Small intestine (tissue), 7 donors: ENCODE measurements around the gene TAMALIN. TPM values are rescaled to one million over a fixed set of nuclear protein-coding genes. Genes with fewer than 3 reads are reported as not detected.

Source experiments
- DNase-seq, 2 donors: peaks; one replicate each; pipeline versions ENCODE4 v3.0.0 to v3.0.0-alpha.2; 2013
- FAIRE-seq: peaks from 2 replicates; lab custom pipeline; 2012; peaks lifted over from hg19 to GRCh38; lab: Jason Lieb, UNC
- H3K27ac ChIP-seq, 3 donors: one replicate each; pipeline ENCODE4 v1.5.1; 2013; ENCODE audit warnings: low read length in 2 of 3, mild to moderate bottlenecking in 2 of 3, control low read depth in 1 of 3, inconsistent platforms in 1 of 3, low read depth in 1 of 3, moderate library complexity in 1 of 3
- H3K27me3 ChIP-seq, 3 donors: one replicate each; pipeline ENCODE4 v1.6.1; 2013; ENCODE audit warnings: low read length in 3 of 3, inconsistent platforms in 1 of 3; ENCODE audit not compliant: control insufficient read depth in 3 of 3, insufficient read depth in 3 of 3
- H3K36me3 ChIP-seq, 3 donors: one replicate each; pipeline ENCODE4 v1.6.1; 2013; ENCODE audit warnings: low read length in 3 of 3, inconsistent platforms in 1 of 3, low read depth in 1 of 3, mild to moderate bottlenecking in 1 of 3, moderate library complexity in 1 of 3; ENCODE audit not compliant: control insufficient read depth in 3 of 3, insufficient read depth in 2 of 3
- H3K4me1 ChIP-seq, 3 donors: one replicate each; pipeline ENCODE4 v1.6.1; 2013; ENCODE audit warnings: low read length in 2 of 3, inconsistent platforms in 1 of 3, low read depth in 1 of 3, mild to moderate bottlenecking in 1 of 3, moderate library complexity in 1 of 3; ENCODE audit not compliant: control insufficient read depth in 3 of 3, insufficient read depth in 2 of 3
- H3K4me3 ChIP-seq, 3 donors: one replicate each; pipeline ENCODE4 v1.5.1; 2013; ENCODE audit warnings: low read length in 3 of 3, control low read depth in 1 of 3, inconsistent platforms in 1 of 3, low read depth in 1 of 3, mild to moderate bottlenecking in 1 of 3, moderate library complexity in 1 of 3
- H3K9me3 ChIP-seq, 2 donors: one replicate each; pipeline ENCODE4 v1.6.1; 2013; ENCODE audit warnings: low read depth in 1 of 2, low read length in 1 of 2; ENCODE audit not compliant: control insufficient read depth in 2 of 2, insufficient read depth in 1 of 2
- WGBS, 3 donors: extraction: QIAGEN DNeasy Blood & Tissue Kit; methylation state at CpG; one replicate each; pipeline ENCODE4 v1.1.7; 2013; 5-methylcytosine and 5-hydroxymethylcytosine counted together
- polyA plus RNA-seq, 4 donors: library from polyadenylated mRNA; stranded (reverse) in 3 of 4; unstranded in 1 of 4; fragments of 200-250 nt in 3 of 4; fragments of 120-200 nt in 1 of 4; gene quantifications; one replicate each; pipeline versions ENCODE4 v1.2.1 to v1.2.3, GENCODE V29; 2013
- donor health status: healthy with polysubstance abuse.
- donor health status: control.
- donor health status: control.
- donor health status: Bipolar disorder and iron deficiency.
- donor health status: healthy.

The TAMALIN gene
- polyA plus RNA-seq, 4 donors: 3.8 to 32.5 (median 10.1) TPM

DNA sequence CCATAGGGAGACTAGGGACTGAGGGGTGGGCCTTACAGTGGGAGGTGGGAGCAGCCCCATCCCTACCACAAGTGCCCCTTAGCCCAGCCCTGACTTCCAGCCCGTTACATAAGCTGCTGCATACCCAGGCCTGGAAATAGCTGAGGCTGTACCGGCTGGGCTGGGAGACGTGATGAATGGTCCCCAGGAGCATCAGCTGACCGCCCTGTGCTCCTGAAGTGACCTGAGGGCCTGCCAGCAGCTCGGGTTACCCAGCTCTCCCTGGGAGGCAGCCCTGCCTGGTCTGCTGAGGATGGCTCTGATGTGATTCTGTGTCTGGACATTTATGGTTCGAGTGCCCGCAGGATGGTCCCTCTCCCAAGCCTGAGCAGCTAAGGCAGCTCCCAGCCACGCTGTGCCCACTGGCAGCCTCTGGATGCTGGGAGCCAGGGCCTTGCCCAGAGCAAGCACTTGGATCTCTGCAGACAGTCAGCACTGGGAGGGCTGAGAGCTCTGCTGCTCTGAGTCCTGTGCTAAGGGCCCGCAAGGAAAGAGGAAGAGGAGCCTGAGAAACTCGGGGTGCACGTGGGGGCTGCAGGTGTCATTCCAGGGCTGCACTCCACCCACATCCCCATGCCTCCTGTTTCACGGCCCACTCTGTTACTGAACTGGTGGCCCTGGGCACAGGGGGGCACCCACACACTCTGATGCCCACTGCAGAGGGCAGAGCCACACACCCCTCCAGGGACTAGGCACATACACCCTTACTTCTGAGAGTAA lies 20.5 kb downstream of the TAMALIN start:
- no peak overlapping the region for H3K4me3 ChIP-seq
- no peaks in the 10 kb centered on the region for H3K36me3 ChIP-seq
- peaks cover 0 to 22% (median 1%) of the 10 kb centered on the region in 3 donors for H3K4me1 ChIP-seq
- peaks cover 0 to 12% (median 0%) of the 10 kb centered on the region in 3 donors for H3K27me3 ChIP-seq
- no peaks in the 10 kb centered on the region for H3K9me3 ChIP-seq
- 82 to 89% (median 86%) methylated on average over 11 to 12 of the region's 12 CpGs for WGBS, 3 donors
- FAIRE-seq (no peak), DNase-seq (no peak)
- H3K27ac ChIP-seq: no peak overlapping the region

DNA sequence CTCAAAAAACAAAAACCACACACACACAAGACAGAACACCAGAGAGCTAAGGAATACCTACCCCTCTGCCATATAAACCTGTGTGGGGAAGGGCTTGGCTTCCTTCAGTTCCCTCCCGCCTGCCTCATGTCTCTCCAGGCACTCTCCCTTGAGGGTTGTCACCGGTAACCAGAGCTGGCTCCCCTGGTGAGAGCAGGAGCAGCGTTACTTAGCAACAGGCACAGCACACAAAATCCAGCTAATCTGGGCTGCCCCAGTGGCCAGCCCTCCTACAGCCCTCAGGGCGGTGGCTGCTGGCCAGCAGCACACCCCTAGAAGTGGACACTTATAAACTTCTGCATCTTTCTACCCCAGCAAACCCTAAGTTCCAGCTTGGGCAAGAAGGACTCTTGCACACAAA lies 22.9 kb downstream of the TAMALIN start:
- Histone ChIP-seq H3K36me3 (no peaks in the 10 kb centered on the region), H3K4me1 (peaks cover 3 to 31% (median 5%) of the 10 kb centered on the region in 3 donors), H3K4me3 (no peak overlapping the region), H3K9me3 (no peaks in the 10 kb centered on the region), H3K27me3 (peaks cover 0 to 17% (median 0%) of the 10 kb centered on the region in 3 donors), H3K27ac (no peak overlapping the region)
- FAIRE-seq (no peak), DNase-seq (no peak)
- WGBS, 3 donors: 58 to 80% (median 61%) methylated on average over 4 of the region's 4 CpGs

DNA sequence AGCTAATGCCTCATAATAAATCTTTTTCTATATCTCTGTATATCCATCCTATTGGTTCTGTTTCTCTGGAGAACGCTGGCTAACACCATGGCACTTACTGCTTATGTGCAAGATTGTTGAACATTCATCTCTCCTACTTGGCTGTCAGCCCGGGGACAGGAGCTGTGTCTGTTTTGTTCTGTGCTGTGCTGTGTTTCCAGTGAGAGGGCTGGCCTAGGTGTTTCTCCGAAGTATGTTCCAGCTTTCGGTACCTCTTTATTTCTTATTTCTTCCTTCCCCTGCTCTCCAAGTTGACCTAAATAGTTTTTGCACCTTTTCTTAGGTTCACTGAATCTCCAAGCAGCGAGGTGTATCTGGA lies 25.7 kb downstream of the TAMALIN start:
- Histone ChIP-seq H3K9me3 (no peaks in the 10 kb centered on the region), H3K4me1 (peaks cover 3 to 24% (median 7%) of the 10 kb centered on the region in 3 donors), H3K36me3 (no peaks in the 10 kb centered on the region), H3K27me3 (peaks cover 0 to 35% (median 0%) of the 10 kb centered on the region in 3 donors), H3K4me3 (peak overlapping the region in 1 of 3 donors; percentile 5), H3K27ac (peak overlapping the region in 2 of 3 donors; percentile 69 to 83)
- DNase-seq: peak in 1 of 2 donors; percentile 69
- no peak for FAIRE-seq
- 6 to 7% (median 6%) methylated on average over 5 of the region's 5 CpGs for WGBS, 3 donors

DNA sequence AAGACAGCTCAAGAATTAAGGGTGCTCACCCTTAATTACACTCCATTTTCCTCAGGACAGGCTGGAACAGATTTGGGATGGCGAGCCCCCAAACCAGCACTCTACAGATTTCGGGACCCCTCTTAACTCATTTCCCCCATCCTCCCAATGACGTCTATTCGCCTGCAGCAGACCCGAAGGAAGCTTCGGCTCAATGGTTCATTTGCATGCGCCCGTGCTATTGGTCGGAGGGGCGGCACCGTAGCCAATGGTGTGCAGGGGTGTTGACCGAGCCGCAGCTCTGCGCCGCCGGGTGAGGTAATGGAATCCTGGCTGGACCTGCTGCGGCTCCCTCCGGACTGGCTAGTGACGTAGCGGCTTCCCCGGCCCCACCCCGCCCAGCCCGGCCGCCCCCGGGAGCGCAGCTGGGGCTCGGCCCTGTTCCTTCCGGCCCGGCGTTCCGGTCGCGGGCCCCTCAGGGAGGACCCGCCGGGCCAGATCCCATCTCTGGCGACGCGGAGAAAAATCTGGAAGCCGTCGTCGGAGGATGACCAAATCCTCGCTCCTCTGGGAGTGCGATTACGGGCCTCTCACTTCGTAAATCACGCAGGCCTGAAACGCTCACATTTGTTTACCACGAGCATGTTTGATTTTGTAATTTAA lies 26.2 kb downstream of the TAMALIN start:
- WGBS, 3 donors: 0 to 1% (median 0%) methylated on average over 36 to 48 of the region's 48 CpGs
- no peaks in the 10 kb centered on the region for H3K9me3 ChIP-seq
- FAIRE-seq (no peak), DNase-seq (peak; percentile 98)
- peak overlapping the region; percentile 12 to 94 (median 79) for H3K27ac ChIP-seq
- H3K4me1 ChIP-seq: peaks cover 3 to 28% (median 7%) of the 10 kb centered on the region in 3 donors
- no peaks in the 10 kb centered on the region for H3K36me3 ChIP-seq
- H3K27me3 ChIP-seq: peaks cover 0 to 39% (median 0%) of the 10 kb centered on the region in 3 donors
- H3K4me3 ChIP-seq: peak overlapping the region in 2 of 3 donors; percentile 23 to 43

GRCh38 chr12:52033446-52034140 lies 26.8 kb downstream of the TAMALIN start:
- 49 to 63% (median 60%) methylated on average over 13 of the region's 13 CpGs for WGBS, 3 donors
- Histone ChIP-seq H3K27ac (peak overlapping the region; percentile 12 to 94 (median 79)), H3K4me1 (peaks cover 3 to 28% (median 7%) of the 10 kb centered on the region in 3 donors), H3K4me3 (peak overlapping the region in 2 of 3 donors; percentile 23 to 43), H3K9me3 (no peaks in the 10 kb centered on the region), H3K36me3 (no peaks in the 10 kb centered on the region), H3K27me3 (peaks cover 0 to 39% (median 0%) of the 10 kb centered on the region in 3 donors)
- FAIRE-seq: no peak
- no peak for DNase-seq

GRCh38 chr12:52035190-52035589 lies 28.4 kb downstream of the TAMALIN start:
- DNase-seq (no peak), FAIRE-seq (no peak)
- peak overlapping the region in 1 of 3 donors; percentile 25 for H3K27ac ChIP-seq
- WGBS, 3 donors: 95 to 98% (median 96%) methylated on average over 4 of the region's 4 CpGs
- peaks cover 0 to 35% (median 0%) of the 10 kb centered on the region in 3 donors for H3K27me3 ChIP-seq
- H3K4me3 ChIP-seq: no peak overlapping the region
- no peaks in the 10 kb centered on the region for H3K9me3 ChIP-seq
- H3K36me3 ChIP-seq: no peaks in the 10 kb centered on the region
- peaks cover 3 to 32% (median 8%) of the 10 kb centered on the region in 3 donors for H3K4me1 ChIP-seq

- no peak for DNase-seq
- peaks cover 3 to 34% (median 13%) of the 10 kb centered on the region in 3 donors for H3K4me1 ChIP-seq
- WGBS, 3 donors: 76 to 81% (median 78%) methylated on average over 2 of the region's 2 CpGs
- no peak for FAIRE-seq
- H3K4me3 ChIP-seq: no peak overlapping the region
- peak overlapping the region in 1 of 3 donors; percentile 84 for H3K27ac ChIP-seq
- peaks cover 0 to 35% (median 0%) of the 10 kb centered on the region in 3 donors for H3K27me3 ChIP-seq
- no peaks in the 10 kb centered on the region for H3K36me3 ChIP-seq
- H3K9me3 ChIP-seq: no peaks in the 10 kb centered on the region
Observed at GRCh38 chr12:52035926-52036325, 29.2 kb downstream of the TAMALIN start.

- WGBS, 3 donors: 3 to 7% (median 4%) methylated on average over 46 to 53 of the region's 53 CpGs
- Histone ChIP-seq H3K4me3 (peak overlapping the region; percentile 41 to 65 (median 56)), H3K27me3 (peaks cover 0 to 35% (median 0%) of the 10 kb centered on the region in 3 donors), H3K36me3 (no peaks in the 10 kb centered on the region), H3K4me1 (peaks cover 3 to 38% (median 13%) of the 10 kb centered on the region in 3 donors), H3K9me3 (no peaks in the 10 kb centered on the region), H3K27ac (peak overlapping the region; percentile 15 to 84 (median 68))
- FAIRE-seq: no peak
- DNase-seq: peak; percentile 79 to 93
Observed at GRCh38 chr12:52036587-52037171, 29.9 kb downstream of the TAMALIN start.
